Stromal cell of bone marrow (primary cell): ENCODE measurements around the gene MON2.
"Not testable (repeated sequence)": the region's sequence is repeated elsewhere in the genome, so short reads cannot be mapped to it uniquely, and the experiment has no call there.

Experiments used
- DNase-seq: peaks from one replicate; pipeline ENCODE4 v3.0.0-alpha.2; 2012; ENCODE audit warnings: low read depth

MON2 gene

GRCh38 chr12:62466594-62467491, at the start of gene MON2:
TSS of gene MON2 (plus strand) at chr12:62466826. CDS start at chr12:62467208, 382 bp downstream.
- peak; percentile 72 for DNase-seq

- DNase-seq = no peak
These were observed 40.5 kb upstream of the MON2 start for GRCh38 chr12:62426089-62426488.

GRCh38 chr12:62429457-62429856, 37.2 kb upstream of the MON2 start:
- DNase-seq = no peak

GRCh38 chr12:62434494-62435302, 31.9 kb upstream of the MON2 start:
- DNase-seq = no peak

- DNase-seq = peak; percentile 38
These were observed 31.1 kb upstream of the MON2 start for GRCh38 chr12:62435303-62436163.

- DNase-seq = no peak
These were observed 30.5 kb upstream of the MON2 start for GRCh38 chr12:62436164-62436503.

- DNase-seq = peak; percentile 32
These were observed 28.4 kb upstream of the MON2 start for GRCh38 chr12:62438098-62438692.

GRCh38 chr12:62446754-62447452, 19.7 kb upstream of the MON2 start:
- DNase-seq = no peak

- no peak for DNase-seq
These were observed 18.2 kb upstream of the MON2 start for GRCh38 chr12:62448436-62448835.

GRCh38 chr12:62455429-62455828, 11.2 kb upstream of the MON2 start:
- DNase-seq = not testable (repeated sequence)

GRCh38 chr12:62458626-62459025, 8.0 kb upstream of the MON2 start:
- DNase-seq = no peak

GRCh38 chr12:62459976-62460375, 6.7 kb upstream of the MON2 start:
- DNase-seq = no peak

GRCh38 chr12:62461171-62461837, 5.3 kb upstream of the MON2 start:
- DNase-seq = not testable (repeated sequence)

GRCh38 chr12:62463252-62463651, 3.4 kb upstream of the MON2 start:
- DNase-seq = not testable (repeated sequence)

- no peak for DNase-seq
These were observed 520 bp upstream of the MON2 start for GRCh38 chr12:62466018-62466593.

GRCh38 chr12:62468397-62468796, 1.8 kb downstream of the MON2 start:
- no peak for DNase-seq

GRCh38 chr12:62468935-62469334, 2.3 kb downstream of the MON2 start:
- no peak for DNase-seq

- no peak for DNase-seq
These were observed 3.1 kb downstream of the MON2 start for GRCh38 chr12:62469704-62470103.

GRCh38 chr12:62471734-62472133, 5.1 kb downstream of the MON2 start:
- DNase-seq = no peak

- no peak for DNase-seq
These were observed 5.8 kb downstream of the MON2 start for GRCh38 chr12:62472472-62472871.
